GM18508 (cell line): ENCODE measurements around the gene SLC11A2.
"Not testable (repeated sequence)": the region's sequence is repeated elsewhere in the genome, so short reads cannot be mapped to it uniquely, and the experiment has no call there.

ENCODE experiments used
- ATAC-seq: cut with Tn5 transposase; IDR thresholded peaks from one replicate; pipeline ENCODE4 v1.9.1; 2021; ENCODE audit warnings: moderate number of reproducible peaks; ENCODE audit not compliant: insufficient read depth, unreplicated experiment

SLC11A2 gene

GRCh38 chr12:50953047-50953446 lies 73.1 kb downstream of the SLC11A2 start:
- ATAC-seq: no peak

DNA sequence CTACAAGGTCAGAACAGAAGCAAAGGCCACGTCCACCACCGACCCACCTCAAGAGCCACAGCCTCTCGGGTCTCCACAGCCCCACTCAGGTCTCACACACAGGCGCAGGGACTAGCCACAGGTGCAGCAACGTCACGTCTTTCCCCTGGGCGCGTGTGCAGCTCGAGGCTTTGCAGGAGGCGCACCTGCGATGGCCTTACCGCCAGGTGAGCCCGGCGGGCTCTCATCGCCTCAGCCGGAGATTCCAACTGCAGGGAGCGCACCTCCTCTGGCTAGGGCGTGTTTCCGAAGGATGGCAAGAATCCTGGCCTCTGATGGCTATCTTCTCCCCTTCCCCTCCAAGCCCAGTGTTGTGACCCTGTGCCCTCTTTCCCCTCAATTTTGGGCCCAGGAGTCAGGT lies 73.7 kb downstream of the SLC11A2 start, which contains the start of gene HIGD1C:
Gene HIGD1C (plus strand): TSS at position 35 of the 400 bp plus-strand sequence. CDS start 1,455 bp downstream, outside the sequence.
- ATAC-seq: no peak

GRCh38 chr12:50951112-50951511 lies 75.1 kb downstream of the SLC11A2 start:
- no peak for ATAC-seq

GRCh38 chr12:50949801-50950302 lies 76.3 kb downstream of the SLC11A2 start:
- ATAC-seq: no peak

DNA sequence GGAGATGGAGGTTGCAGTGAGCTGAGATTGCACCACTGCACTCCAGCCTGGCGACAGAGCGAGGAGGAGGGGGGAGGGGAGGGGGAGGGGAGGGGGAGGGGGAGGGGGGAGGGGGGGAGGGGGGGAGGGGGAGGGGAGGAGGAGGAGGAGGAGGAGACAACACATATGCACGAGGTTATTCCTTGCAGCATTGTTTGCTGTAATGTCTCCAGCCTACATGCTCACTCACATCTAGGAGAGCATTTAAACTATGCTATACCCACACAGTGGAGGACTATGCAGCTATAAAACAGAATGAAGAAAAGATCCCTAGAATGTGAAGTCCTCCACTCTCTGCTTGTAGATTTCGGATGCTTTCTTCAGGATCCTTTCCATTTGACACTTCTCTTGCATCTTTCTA lies 77.4 kb downstream of the SLC11A2 start:
- no peak for ATAC-seq

DNA sequence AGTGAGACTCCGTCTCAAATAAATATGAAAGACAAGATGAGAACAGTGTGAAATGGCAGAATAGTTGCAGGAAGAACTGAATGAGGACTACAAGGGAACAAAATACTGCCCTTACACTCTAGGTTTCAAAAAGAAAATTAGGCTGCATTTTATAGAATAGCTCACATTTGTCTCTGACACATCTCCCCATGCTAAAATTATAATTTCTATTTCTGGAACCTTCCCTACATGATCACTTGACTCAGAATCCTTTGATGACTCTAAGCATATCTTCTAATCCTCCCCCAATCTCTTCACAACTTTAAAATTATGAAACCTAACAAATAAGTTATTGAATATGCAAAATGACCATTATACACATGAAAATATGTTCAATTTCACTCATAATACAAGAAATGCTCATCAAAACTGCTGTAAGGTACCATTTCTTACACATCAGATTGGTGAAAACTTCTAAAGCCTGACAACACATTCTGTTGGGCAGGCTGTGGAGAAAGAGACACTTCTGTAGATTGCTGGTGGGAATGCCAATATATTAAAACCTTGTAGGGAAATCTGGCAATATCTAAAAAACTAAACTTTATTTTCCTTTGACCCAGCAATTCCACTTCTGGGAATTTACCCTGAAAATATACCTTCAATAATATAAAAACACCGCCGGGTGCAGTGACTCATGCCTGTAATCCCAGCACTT lies 78.1 kb downstream of the SLC11A2 start:
- no peak for ATAC-seq

DNA sequence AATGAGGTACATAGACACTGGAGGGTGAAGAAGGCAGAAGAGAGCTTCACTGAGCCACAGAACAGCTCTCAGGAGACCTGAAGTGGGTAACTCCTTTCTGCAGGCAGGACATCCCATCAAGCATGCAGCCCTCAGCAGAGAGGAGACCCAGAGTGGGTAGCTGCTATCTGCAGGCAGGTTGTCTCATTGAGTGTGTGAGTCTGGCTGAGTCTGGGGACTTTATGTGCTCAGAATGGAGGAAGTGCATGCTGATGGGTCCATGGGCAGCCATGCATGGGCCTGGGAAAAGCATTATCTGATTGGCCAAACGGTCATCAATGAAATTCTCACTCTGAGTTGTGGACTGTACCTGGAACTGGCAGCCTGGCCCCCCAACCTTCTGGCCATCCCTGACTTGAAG lies 88.5 kb downstream of the SLC11A2 start:
- no peak for ATAC-seq

- no peak for ATAC-seq
Measured at GRCh38 chr12:50936821-50937530, 89.2 kb downstream of the SLC11A2 start.

GRCh38 chr12:50934981-50935807 lies 91.0 kb downstream of the SLC11A2 start:
- ATAC-seq: no peak

DNA sequence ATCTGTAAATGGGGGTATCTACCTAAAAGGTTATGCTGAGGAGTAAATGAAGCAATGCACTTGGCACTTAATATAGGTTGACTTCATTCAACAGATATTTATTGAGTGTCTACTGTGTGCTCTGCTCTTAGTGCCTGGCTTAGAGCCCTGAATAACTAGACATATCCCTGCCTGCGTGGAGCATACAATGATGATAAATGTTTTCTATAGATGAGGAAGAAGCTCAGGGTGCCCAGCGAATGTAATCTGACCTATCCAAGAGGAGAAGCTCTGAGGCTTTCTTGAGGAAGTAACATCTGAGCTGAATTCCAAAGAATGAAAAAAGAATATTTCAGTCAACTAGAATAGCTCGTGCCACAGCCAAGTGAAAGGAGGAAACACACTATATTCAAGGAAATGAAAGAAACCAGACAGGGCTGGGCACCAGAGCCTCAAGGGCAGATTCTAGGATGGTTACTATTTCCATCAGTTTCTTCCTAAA lies 91.8 kb downstream of the SLC11A2 start:
- ATAC-seq: no peak

GRCh38 chr12:50933459-50934124 lies 92.6 kb downstream of the SLC11A2 start:
- ATAC-seq: no peak

GRCh38 chr12:50932787-50933280 lies 93.3 kb downstream of the SLC11A2 start:
- no peak for ATAC-seq

GRCh38 chr12:50930477-50930876 lies 95.7 kb downstream of the SLC11A2 start:
- ATAC-seq: not testable (repeated sequence)

GRCh38 chr12:50929831-50930230 lies 96.4 kb downstream of the SLC11A2 start:
- ATAC-seq: no peak
